ENCODE results near the gene HEATR9.
A peak's percentile ranks its signal among the peaks of the same experiment; 100 is the strongest.

The HEATR9 gene

GRCh38 chr17:35856603-35857002 lies 12.1 kb downstream of the HEATR9 start:
- DNase-seq: no peak

DNA sequence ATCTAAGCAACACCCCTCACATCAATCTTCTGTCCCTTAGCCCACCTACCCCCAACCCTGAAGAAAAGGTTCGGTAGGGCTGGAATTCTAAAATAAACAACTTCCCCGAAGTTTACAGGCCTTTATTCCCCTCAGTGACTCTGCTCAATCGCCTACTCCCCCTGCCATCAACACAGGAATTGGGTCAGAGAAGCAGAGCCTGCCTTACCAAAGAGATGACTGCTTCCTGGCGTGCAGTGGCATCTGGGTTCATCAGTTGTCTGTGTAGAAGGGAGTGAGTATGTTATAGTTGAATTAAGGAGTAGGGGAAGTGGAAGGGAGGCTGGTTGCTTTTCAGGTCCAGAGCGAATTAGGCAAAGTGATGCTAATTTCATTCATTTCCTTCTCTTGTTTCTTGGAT lies 12.7 kb downstream of the HEATR9 start:
- no peak for DNase-seq

DNA sequence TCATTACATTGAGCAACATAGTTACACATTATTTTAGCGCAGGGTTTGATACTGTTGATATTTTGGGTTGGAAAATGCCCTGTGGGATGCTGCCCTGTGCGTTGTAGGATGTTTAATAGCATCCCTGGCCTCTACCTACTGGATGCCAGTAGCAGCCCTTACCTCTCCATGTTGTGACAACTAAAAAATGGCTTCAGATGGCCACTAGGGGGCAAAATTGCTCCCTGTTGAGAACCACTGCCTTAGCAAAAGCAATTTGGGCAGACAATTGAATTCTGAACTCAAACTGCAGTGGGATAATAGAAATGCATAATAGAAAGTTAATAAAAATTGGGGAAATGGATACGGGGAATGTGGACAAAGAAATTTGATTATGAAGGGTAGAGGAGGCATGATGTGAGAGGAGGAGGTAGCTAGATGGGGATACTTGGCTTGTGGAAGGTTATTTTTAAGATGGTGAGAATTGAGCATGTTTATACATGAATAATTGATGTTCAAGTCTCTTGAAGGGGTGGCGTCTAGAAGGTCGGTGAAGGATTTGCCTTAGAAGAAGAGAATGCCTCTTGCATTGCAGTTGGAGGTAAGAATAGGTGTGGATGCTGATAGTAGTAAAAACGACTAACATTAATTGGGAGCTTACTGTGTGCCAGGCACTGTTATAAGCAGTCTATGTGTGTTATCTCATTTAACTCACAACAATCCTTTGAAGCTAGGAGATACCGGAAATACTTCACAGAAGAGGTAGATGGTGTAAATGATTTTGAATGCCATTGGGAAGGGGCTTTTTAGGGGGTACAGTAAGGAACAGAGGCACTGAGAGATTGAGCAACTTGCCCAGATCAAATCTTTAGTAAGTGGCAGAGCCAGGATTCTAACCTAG lies 19.0 kb downstream of the HEATR9 start:
- DNase-seq: peak in 1 of 2 experiments; percentile 5

DNA sequence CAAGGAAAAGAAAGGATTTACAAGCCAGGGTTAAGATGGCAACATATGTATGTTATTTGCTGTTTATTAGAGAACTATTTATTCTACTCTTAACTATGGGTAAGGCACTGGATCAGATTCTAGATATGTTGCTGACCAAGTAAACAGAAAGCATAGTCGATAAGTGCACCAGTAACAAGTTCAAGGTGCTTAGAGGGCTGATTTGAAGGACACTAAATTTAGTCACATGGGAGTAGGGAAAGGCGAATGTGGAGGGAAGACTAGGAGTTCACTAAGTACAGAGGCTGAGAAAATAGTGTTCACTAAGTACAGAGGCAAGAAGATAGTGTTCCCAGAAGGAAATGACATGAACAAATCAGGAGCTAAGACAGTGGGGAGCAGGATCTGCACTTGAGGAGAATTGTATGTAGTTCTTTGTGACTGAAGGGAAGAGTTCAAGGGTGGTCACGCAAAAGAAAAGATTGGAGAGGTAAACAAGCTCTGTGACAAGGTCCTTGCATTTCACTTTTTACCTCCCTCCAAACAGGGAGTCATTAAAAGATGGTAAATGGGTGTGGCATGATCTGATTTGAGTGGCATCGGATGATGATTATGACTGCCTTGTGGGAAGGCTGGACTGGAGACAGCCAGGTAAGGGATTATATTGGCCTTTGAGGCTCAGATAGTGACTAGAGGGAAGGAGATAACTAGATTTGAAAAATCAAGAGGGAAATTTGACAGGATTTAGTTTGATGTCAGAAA lies 20.9 kb downstream of the HEATR9 start:
- DNase-seq: no peak

DNA sequence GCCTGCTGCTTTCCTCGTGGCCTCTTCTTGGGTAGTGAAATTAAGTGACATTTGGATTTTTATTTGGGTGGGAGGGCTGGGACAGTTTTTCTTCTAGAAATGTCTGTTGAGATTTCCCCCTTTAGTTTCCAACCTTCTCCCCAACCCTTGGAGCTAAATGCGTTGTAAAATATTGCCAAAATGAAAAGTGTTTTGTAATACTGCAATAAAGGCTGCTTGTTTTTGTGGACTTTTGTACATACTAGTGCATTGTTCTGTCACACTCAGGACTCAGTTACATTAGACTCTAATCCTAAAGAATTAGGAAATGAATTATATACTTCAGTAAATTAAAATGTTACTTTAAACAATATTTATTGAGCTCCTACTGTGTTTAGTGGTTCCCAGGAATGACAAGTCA lies 21.7 kb downstream of the HEATR9 start:
- DNase-seq: no peak

DNA sequence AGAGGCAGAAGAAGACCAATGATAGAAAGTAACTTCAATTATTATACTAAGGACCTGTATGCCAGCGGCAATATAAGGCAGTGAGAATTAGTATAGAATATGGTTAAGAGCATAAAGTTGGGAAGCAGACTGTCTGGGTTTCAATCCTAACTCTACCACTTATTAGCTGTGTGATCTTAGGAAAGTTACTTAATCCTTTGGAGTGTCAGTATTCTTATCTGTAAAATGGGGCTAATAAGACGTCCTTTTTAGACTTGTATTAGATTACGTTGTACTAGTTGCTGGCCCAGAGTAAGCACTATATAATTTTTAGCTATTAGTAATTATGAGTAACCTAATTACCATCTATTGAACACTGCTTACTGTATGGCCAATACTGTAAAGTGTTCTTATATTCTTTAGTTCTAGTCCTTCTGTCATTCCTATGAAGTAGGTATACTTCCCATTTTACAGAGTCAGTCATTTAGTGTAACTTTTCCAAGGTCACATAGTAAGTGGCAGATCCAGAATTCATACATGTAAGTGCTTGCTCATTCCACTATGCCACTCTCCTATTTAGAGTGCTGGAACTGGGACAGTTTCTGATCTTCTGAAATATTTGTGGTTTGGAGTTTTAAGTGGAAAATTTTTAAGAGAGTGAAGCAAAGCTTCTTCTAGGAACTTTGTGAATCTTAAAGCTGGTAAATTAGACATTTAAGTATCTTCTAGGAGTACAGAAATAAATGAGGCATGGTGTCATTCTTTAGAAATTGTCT lies 22.5 kb downstream of the HEATR9 start:
- no peak for DNase-seq

GRCh38 chr17:35844547-35844946 lies 24.1 kb downstream of the HEATR9 start:
- no peak for DNase-seq

- no peak for DNase-seq
Measured at GRCh38 chr17:35843698-35844097, 25.0 kb downstream of the HEATR9 start.

GRCh38 chr17:35842239-35842638 lies 26.5 kb downstream of the HEATR9 start:
- no peak for DNase-seq

GRCh38 chr17:35841505-35841904 lies 27.2 kb downstream of the HEATR9 start:
- no peak for DNase-seq

DNA sequence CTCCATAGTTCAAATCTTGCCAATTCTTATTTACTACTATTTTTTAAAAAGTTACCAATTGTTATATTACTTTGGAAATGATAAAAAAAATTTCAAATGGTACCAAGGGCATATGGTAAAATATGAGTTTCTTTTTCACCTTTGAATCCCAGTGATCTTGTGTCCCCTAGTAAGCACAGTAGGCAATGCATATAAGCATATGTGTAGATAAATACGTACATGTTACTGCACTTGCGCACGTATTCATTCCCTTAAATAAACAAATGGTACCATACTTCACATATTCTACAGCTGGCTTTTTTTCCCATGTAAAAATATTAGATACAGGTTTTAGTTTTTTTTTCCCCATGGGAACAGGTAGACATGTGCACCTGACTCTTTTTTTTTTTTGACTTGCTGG lies 27.6 kb downstream of the HEATR9 start:
- no peak for DNase-seq

- no peak for DNase-seq
Measured at GRCh38 chr17:35825206-35825605, 43.5 kb downstream of the HEATR9 start.

- no peak for DNase-seq
Measured at GRCh38 chr17:35821308-35821707, 47.4 kb downstream of the HEATR9 start.

DNA sequence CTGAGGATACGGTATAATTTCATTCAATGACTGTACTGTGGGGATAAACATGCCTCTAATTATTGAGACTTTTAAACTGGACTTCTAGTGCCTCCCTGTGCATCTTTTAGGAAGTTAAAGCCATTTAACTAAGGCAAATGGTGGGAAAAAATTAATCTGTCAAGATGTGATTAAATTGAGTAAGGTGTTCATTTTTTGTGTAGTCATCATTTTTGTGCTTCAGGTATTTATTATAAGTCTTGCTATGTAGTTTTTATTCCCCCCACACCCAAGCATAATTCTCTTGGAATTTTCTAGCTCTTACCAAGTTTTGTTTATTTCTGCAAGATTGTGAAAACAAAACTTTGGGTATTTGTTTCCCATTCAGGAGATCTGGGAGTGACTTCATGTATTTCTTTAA lies 49.2 kb downstream of the HEATR9 start:
- no peak for DNase-seq

GRCh38 chr17:35817196-35817595 lies 51.5 kb downstream of the HEATR9 start:
- no peak for DNase-seq

GRCh38 chr17:35816723-35817122 lies 52.0 kb downstream of the HEATR9 start:
- no peak for DNase-seq

GRCh38 chr17:35812456-35812855 lies 56.2 kb downstream of the HEATR9 start:
- no peak for DNase-seq

DNA sequence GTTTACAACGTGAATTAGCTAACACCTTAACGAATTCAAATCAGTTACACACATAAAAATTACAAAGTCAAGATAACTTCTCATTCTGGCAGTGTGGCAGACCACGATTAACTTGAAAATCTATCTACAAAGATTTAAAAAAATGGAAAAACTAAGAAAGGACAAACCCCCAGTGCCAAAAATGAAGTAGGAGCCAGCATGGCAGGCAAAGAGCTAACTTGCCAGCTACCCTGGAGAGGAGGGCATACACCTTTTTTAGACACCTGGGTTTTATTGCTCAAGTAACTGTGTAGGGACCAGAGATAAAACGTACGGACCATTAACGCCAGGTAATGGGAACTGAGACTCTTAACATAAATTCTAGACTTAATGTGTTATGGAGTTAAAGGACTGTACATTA lies 56.9 kb downstream of the HEATR9 start:
- no peak for DNase-seq

DNA sequence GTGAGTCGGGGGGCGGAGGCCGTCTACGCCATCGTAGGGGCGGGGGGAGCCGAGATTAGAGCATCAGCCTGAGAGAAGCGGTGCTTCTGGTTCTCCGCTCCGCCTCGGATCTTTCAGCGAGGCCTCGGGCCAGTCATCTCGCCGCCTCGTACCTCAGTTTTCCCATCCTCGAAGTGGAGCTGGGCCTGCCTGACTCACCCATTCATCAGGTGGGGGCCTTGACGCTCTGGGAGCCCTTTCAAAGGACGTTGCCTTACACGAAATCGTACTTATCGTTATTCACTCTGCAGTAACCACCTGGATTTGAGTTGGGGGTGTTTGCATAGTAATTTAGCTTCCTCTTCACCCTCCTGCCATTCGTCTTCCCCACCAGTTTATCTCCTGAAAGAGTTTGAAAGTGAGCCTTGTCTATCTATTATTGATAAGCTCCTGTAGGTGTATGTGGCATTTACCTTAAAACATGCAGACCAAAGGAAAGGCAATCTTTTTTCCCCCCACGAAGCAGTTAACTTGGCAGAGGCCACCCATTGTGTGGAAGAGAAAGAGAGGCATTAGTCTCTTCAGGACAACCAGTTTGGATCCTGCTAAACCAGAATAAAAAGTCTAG lies 58.7 kb downstream of the HEATR9 start:
- DNase-seq: no peak

DNA sequence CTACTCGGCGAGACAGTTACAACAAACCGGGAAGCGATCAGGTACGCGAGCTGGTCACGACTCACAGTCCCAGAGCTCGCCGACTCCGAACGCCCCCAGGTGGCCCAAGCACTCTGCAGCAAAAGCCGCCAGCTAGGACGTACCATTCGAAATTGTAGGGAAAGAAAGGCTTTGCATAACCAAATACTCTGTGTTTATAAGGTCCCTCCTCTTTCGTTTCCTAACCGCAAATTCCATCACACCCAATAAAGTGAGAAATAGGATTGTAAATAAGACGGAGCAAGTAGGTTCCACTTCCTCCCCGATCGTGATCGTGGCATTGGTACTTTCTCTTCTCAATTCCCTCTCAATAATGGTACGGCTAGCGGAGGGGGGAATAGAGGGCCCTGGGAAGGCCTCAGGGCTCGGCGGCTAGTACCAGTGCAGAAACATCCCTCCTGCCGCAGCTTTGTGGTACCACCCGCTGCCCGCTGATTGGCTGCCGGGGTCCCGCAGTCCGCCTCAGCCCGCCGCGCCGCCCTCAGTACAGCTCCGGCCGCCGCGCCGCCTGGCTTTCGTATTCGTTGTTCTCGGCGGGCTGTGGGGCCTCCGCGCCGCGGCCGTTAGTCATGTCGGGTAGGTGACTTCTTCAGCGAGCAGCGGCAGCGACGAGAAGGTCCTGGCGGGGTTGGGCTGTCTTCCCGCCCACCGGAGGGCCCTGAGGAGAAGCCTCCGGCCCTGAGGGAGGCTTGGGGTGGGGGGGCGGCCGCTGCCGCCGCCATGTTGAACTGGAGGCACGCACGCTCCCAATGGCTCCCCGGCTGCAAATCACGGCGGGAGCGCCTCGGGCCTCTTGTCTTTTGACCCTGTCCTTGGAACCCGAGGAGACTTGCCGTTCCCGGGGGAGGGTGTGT lies 59.5 kb downstream of the HEATR9 start, which contains the start of gene TAF15:
TSS of gene TAF15 (plus strand) at position 523 of the 893 bp plus-strand sequence. CDS start at position 609, 86 bp downstream.
- peak; percentile 83 to 95 for DNase-seq

GRCh38 chr17:35808240-35808961 lies 60.3 kb downstream of the HEATR9 start:
- DNase-seq: no peak
